Stimulated activated CD4-positive, alpha-beta T cell treated with anti-CD3 and anti-CD28 coated beads, TNF-alpha, amount 100 ng/mL, for 48 hours (primary cell): Measurements from ENCODE around the gene ADARB2.
"Not testable (repeated sequence)": the region's sequence is repeated elsewhere in the genome, so short reads cannot be mapped to it uniquely, and the experiment has no call there.

Experiments
- DNase-seq, 3 donors: peaks; one replicate each; pipeline ENCODE4 v3.0.0-alpha.2; 2020; ENCODE audit warnings: low read depth in 3 of 3

The ADARB2 gene

DNA sequence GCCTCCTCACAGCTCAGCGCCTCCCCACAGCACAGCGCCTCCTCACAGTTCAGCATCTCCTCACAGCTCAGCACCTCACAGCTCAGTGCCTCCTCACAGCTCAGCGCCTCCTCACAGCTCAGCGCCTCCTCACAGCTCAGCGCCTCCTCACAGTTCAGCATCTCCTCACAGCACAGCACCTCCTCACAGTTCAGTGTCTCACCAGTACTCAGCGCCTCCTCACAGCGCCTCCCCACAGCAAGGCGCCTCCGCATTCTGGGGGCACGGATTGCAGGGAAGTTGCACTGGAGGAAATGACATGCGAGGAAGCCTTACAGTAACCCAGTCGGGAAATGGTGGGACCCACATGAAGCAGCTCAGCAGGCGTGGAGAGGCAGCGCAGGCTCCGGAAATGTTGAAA, 409.6 kb downstream of the ADARB2 start:
- DNase-seq: no peak

DNA sequence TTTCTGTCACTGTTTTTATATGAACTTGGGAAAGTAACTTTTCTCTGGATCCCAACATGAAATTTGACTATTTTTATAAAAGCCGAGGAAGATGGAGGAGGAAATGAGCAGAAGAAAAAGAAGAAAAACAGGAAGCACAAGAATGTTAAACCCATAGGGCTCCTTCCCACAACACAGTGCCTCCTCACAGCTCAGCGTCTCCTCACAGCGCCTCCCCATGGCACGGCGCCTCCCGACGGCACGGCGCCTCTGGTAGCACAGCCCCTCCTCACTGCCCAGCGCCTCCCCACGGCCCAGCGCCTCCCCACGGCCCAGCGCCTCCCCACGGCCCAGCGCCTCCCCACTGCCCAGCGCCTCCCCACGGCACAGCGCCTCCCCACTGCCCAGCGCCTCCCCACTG, 410.8 kb downstream of the ADARB2 start:
- not testable (repeated sequence) for DNase-seq

DNA sequence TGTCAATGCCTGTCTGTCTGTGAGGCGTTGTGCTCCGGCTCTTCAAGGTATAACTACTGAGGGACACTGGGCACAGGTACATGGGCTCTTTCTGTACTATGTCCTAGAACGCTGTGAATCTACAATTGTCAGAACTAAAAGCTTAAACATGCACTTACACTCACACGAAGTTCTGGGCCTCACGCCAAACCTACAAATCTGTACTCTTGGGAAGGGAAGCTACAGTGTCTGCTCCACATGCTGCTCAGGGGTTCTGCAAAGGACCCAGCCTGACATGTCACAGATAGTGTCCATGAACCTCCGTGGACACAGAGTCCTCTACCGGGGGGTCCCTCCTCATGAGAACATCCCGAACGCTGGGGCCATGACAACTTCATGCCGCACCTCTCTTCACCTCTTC, 412.4 kb downstream of the ADARB2 start:
- DNase-seq: no peak

DNA sequence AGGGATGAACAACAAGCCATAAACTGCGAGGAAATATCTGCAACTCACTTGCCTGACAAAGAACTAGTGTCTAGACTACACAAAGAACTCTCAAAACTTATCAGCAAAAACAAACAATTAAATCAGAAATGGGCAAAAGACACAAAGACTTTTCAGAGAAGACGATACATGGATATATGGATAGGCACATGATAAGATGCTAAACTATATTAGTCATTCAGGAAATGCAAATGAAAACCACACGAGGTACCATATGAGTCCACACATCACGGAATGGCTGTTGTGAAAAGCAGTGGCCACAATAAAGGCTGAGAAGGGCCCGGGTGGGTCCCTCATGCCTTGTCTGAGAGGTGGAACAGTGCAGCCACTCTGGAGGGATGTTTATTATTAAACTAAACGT, 413.4 kb downstream of the ADARB2 start:
- peak; percentile 2 to 4 (median 3) for DNase-seq

DNA sequence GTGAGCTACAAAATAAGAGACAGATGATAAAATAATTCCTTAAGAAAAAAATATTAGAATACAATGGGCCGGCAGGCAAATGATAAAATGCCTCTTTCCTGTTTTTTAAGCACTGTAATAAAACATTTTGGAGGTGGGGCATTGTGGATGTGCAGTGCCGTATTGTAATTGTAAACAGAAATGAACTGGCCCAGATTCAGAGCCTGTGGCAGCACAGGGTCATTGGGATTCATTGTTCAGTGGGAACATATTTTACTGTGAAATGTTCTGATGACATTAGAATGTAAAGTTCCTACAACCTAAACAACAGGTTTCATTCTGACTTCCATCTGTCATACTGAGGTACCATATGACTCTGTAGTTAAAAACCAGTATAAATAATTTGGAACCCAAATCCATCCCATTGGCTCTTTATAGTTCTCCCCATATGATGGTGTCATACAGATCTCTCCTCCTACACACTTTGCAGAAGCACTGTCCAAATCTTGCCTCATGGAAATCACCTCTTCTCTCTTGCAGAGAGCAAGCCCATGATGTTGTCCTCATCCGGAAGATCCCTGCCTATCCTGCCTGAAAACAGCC, 416.5 kb downstream of the ADARB2 start:
- no peak for DNase-seq

DNA sequence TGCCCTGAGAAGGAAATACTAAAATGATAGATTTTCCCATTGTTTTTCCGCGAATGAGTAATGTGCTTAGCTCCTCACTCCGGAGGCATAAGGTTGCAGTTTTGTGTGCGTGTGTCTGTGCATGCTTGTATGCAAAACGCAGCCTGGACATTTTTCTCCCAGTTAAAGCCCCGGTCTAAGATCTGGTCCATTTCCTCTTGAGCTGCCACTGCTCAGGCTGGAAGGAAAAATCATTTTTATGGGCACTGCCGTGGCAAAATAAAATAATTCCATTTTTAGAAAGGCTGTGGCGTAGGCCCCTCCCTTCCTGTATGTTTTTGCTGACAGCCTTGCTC, 420.5 kb downstream of the ADARB2 start:
- DNase-seq: no peak

DNA sequence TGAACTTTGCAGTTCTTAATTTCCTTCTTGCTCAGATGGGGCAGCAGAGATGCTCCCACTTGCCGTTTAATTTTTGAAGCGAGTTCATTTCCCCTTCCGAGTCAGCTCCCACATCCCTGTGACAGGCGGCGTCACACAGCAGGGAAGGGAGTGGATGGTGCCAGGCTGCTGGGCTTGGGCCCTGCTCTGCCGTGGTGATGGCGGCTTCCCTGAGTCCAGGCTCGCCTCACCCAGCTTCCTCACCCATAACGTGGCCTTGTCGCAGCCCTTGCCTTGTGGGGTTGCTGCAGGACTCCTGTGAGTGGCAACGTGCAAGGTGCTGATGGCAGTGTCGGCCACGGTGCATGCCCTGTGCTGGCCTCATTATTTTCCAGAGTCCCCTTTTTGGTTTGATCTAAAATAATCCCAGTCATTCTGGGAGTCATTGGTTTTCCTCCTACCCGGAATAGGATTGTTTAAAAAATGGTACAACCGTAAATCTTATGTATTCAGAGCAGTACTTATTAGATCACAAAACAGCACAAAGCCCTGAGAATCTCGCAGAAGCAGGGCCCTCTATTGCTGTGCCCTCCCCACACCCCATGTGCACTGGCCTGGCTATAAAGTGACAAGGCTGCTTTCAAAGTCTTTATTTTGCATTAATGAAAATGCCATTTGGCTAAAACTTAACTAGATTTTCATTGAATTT, 421.1 kb downstream of the ADARB2 start:
- DNase-seq: no peak

DNA sequence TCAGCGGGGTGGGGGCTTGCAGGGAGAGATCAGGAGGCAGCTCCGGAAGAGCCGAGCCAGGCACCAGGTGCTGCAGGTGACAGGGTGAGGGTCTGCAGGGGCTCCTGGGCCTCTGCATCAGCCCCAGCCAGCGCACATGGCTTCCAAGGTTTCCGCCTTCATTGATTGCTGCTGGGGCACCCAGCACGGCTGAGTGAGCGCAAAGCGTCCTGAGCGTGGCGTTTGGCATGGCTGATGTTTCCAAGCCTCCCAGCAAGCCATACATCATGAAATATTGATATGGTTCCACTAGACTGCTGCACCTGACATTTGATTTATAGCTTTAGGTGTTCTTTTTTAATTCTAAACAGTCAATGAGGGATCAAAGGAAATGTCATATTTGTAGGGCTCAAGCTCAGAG, 422.1 kb downstream of the ADARB2 start:
- no peak for DNase-seq

- no peak for DNase-seq
Measured at GRCh38 chr10:1311726-1312125, 425.6 kb downstream of the ADARB2 start.

DNA sequence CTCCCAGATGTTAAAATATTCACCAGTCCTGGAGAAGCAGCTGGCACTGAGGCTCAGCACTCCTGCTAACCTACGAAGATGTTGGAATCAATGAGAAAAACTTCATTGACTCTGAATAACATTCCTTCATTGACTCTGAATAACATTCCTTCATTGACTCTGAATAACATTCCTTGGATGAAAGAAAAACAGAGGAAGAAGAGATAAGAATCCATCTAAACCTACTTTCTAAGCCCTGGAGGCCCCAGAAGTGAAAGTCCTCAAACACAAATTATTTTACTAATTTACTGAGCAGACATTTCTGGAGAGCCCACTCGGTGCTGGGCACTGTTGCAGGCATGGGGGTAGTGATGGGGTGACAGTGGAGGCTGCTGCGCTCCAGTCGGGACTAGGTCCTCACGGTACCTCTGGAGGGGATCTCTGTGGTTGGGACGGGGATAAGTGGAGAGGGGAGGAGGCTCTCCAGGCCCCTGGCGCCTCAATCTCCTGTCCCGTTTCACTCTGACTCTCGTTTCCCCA, 427.0 kb downstream of the ADARB2 start:
- no peak for DNase-seq

DNA sequence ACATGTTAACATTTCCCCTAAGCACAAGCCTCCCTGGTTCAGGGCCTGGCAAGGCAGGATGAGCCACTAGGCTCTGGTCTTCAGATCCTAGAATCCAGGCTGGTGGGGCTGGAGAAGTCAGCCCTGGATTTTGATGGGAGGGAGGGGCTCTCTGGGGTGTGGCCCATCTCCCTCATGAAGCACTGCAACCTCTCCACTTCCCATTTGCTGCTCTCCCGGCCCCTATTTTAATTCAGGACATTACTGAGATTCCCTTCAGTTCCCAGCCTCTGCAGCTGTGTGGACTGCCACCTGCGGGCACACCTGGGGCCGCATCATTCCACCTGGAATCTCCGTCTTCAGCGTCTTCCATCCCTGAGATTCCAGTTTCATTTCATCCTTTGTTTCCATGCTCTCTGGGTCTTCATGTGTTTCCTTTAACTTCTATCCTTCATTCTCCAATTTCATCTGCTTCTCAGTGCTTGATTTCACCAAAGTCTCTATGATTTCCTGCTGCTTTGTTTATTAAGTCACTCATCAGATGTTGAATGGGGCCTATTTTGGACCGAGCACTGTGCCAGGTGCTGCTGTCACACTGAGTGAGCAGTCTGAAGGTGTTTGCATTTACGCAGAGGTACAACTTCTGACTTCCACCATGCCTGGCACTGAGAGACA, 427.6 kb downstream of the ADARB2 start:
- no peak for DNase-seq

DNA sequence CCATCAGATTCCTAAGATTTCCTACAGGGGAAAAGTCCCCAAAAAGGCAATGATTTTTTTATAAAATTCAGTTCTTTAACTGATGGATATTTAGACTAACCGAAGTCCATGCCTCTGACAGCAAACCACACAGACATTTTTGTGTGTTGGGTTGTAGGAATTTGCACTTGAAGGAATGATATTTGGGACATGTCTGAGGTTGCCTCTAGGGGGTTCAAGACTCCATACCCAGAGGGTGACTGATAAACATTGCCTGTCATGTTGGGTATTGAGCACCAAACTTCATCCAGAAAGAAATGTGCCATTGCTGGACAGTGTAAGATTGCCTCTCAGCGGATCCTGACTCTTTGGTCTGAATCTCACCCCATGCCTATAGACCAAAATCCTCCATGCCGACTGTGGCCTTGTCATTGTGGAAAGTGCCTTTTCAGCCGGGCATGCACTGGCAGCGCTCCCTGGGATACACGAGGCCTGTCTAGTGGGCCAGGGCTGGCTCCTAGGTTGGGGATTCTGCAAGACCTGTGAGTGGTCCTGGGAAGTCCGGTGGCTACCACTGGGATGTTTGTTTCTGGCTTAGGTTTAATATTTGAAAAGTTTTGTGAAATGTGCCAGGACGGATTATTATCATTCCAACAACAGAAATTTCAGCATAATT, 428.2 kb downstream of the ADARB2 start:
- DNase-seq: no peak

DNA sequence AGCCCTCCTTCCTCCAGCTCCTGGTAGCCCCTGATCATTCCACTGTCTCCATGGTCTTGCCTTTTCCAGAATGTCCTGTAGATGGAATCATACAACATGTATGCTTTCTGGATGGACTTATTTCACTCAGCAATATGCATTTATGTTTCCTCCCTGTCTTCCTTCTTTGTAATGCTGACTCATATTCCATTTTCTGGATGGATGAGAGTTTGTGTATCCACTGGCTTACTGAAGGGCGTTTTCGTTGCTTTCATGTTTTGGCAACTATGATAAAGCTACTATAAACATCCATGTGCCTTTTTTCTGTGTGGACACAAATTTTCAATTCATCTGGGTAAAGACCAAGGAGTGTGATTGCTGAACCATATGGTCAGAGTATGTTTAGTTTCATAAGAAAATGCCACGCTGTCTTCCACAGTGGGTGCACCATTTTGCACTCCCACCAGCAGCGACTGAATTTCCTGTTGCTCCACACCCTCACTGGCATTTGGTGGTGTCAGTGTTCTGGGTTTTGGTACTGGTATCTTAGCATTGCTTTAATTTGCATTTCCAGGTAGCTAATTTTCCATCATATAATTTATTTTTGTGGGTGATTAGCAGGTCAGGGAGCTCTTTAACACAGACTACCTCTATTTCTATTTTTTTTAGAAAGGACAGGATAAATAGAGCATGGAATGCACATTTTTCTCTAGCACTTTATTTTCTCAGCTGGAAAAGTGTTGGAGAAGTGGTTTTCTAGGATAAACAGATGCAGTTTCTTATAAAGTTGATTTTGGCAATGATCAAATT, 429.0 kb downstream of the ADARB2 start:
- DNase-seq: no peak

DNA sequence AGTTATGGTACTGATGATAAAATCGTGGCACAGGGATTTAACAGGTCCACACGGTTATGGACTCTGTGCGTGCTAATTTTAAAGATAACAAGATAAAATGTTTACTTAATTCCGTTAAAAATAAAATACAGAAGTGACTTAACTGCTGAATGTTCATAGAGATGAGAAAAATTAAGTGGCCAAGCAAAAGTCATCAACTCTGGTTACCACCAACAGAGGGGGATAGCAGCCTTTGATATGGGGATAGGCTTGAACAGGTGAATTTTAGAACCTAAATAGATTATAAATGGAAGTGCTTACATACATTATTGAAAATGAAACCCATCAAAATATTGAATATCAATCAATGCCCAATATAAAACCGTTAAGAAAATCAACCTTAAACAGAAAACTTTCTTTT, 436.2 kb downstream of the ADARB2 start:
- DNase-seq: no peak

DNA sequence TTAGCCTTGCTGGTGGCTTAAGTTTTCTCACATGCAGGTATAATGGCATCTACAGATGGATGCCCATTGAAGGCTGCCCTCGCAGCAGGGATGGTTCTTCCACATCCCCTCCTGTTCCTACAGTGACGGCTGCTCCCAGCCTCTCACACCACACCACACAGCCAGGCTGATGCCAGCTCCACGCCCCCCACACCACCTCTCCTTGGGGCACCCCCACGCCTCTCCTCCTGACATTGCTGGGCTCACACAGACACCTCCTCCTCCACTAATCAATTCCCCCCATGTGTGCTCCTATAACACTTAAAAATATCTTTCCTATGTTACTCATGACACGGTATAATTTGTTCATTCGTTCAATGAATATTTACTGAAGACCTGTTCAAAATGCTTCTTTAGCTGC, 437.1 kb downstream of the ADARB2 start:
- DNase-seq: no peak

- DNase-seq: no peak
Measured at GRCh38 chr10:1299041-1299726, 438.1 kb downstream of the ADARB2 start.

- no peak for DNase-seq
Measured at GRCh38 chr10:1297566-1298301, 439.6 kb downstream of the ADARB2 start.

- no peak for DNase-seq
Measured at GRCh38 chr10:1295756-1296480, 441.4 kb downstream of the ADARB2 start.

GRCh38 chr10:1294748-1295147, 442.6 kb downstream of the ADARB2 start:
- DNase-seq: no peak
